K562 (cell line): ENCODE measurements around the gene TMEM203. TPM values are rescaled to one million over a fixed set of nuclear protein-coding genes. Genes with fewer than 3 reads are reported as not detected.
A peak's percentile ranks its signal among the peaks of the same experiment; 100 is the strongest.

Experiments used
- ATAC-seq: fragments of 200-7000 bp; cut with Tn5 transposase; 3 replicates; pipeline ENCODE4 v1.9.1; 2020; ENCODE audit warnings: moderate library complexity
- BruUV-seq: library from RNA; stranded (reverse); fragments of 400-500 nt; replicated peaks from 2 replicates; lab custom pipeline; 2021; lab: Mats Ljungman, UMichigan
- CTCF ChIA-PET: fragments of 300-600 bp; formaldehyde crosslinking; extraction: SDS; loops from one replicate; lab custom pipeline; 2021; ENCODE audit warnings: low intra/inter-chr PET ratio; lab: Yijun Ruan, JAX
- POLR2A ChIA-PET: fragments of 300-600, 350-650 bp; sonication (Branson Sonifier 250); formaldehyde crosslinking; extraction: SDS; loops from one replicate; lab custom pipeline; 2021; ENCODE audit warnings: antibody characterized with exemption, inconsistent platforms; lab: Yijun Ruan, JAX
- DNase-seq, 4 experiments: peaks; one replicate each; pipeline versions ENCODE4 v3.0.0 to v3.0.0-alpha.2; 2011 to 2018; ENCODE audit warnings: low spot score in 3 of 4, mixed read lengths in 3 of 4; ENCODE audit errors: extremely low read depth in 1 of 4
- FAIRE-seq: peaks from 2 replicates; lab custom pipeline; 2011; peaks lifted over from hg19 to GRCh38; lab: Jason Lieb, UNC
- H2AFZ ChIP-seq: 2 replicates; pipeline ENCODE4 v1.6.0; 2011; ENCODE audit warnings: low read depth, low read length, control low read depth, inconsistent platforms
- H3K27ac ChIP-seq: fragments of 200-600 bp; 3 replicates; pipeline ENCODE4 v1.8.0; 2011; ENCODE audit warnings: low read depth, mild to moderate bottlenecking, control low read depth, inconsistent platforms, low read length, moderate library complexity, mixed read lengths; ENCODE audit errors: extremely low read depth
- H3K27me3 ChIP-seq, 2 experiments: fragments of 300-600 bp in 1 of 2; 2 replicates in 1 of 2; 3 replicates in 1 of 2; pipeline versions ENCODE4 v1.6.0 to v1.8.0; 2011; ENCODE audit warnings: inconsistent platforms in 2 of 2, low read length in 2 of 2, mild to moderate bottlenecking in 1 of 2, mixed read lengths in 1 of 2, moderate library complexity in 1 of 2; ENCODE audit not compliant: control insufficient read depth in 2 of 2, insufficient read depth in 2 of 2
- H3K36me3 ChIP-seq: fragments of 300-600 bp; 3 replicates; pipeline ENCODE4 v1.8.0; 2011; ENCODE audit warnings: mild to moderate bottlenecking, low read length, inconsistent platforms; ENCODE audit not compliant: control insufficient read depth, insufficient read depth
- H3K4me1 ChIP-seq, 2 experiments: fragments of 200-600 bp in 1 of 2; replicated peaks in 1 of 2; 2 replicates in 1 of 2; 3 replicates in 1 of 2; pipeline versions ENCODE4 v1.5.1 to v1.8.0; 2011; ENCODE audit warnings: inconsistent platforms in 2 of 2, low read length in 2 of 2, mild to moderate bottlenecking in 1 of 2, mixed read lengths in 1 of 2, moderate library complexity in 1 of 2; ENCODE audit not compliant: control insufficient read depth in 2 of 2, insufficient read depth in 2 of 2
- H3K4me2 ChIP-seq: 2 replicates; pipeline ENCODE4 v1.6.1; 2011; ENCODE audit warnings: low read length, control low read depth, inconsistent platforms, mixed read lengths; ENCODE audit not compliant: insufficient read depth
- H3K4me3 ChIP-seq: fragments of 200-600 bp; sonication (generic), shearing (Covaris generic); 2 replicates; pipeline ENCODE4 v1.5.1; 2016; ENCODE audit warnings: control low read depth, inconsistent platforms
- H3K79me2 ChIP-seq: fragments of 200-600 bp; 3 replicates; pipeline ENCODE4 v1.8.0; 2011; ENCODE audit warnings: low read length, inconsistent platforms; ENCODE audit not compliant: control insufficient read depth, insufficient read depth
- H3K9ac ChIP-seq, 2 experiments: 2 replicates each; pipeline versions ENCODE4 v1.6.0 to v1.6.1; 2011; ENCODE audit warnings: low read depth in 2 of 2, low read length in 2 of 2, control low read depth in 1 of 2, inconsistent platforms in 1 of 2, mild to moderate bottlenecking in 1 of 2, mixed read lengths in 1 of 2; ENCODE audit not compliant: insufficient read depth in 1 of 2
- H3K9me1 ChIP-seq: one replicate; pipeline ENCODE4 v1.6.0; 2011; ENCODE audit warnings: inconsistent platforms, mild to moderate bottlenecking, low read length, moderate library complexity; ENCODE audit not compliant: control insufficient read depth, insufficient read depth
- H3K9me3 ChIP-seq: replicated peaks from 2 replicates; pipeline ENCODE4 v1.5.1; 2011; ENCODE audit warnings: low read depth, low read length, inconsistent platforms; ENCODE audit not compliant: control insufficient read depth, insufficient read depth
- H4K20me1 ChIP-seq: replicated peaks from 2 replicates; pipeline ENCODE4 v1.6.1; 2011; ENCODE audit warnings: low read length, inconsistent platforms, mixed read lengths; ENCODE audit not compliant: control insufficient read depth, insufficient read depth
- ELF2 ChIP-seq: fragments of 250-450 bp; sonication (Bioruptor Pico); IDR thresholded peaks from 2 replicates; pipeline ENCODE4 v1.5.0; 2021; ENCODE audit warnings: mild to moderate bottlenecking
- MAFF ChIP-seq: IDR thresholded peaks from 2 replicates; pipeline ENCODE4 v1.6.1; 2012; ENCODE audit warnings: low read length, improper control_type of control experiment
- MAFK ChIP-seq: IDR thresholded peaks from 2 replicates; pipeline ENCODE4 v1.6.1; 2011; ENCODE audit warnings: low read length, improper control_type of control experiment
- NFE2 ChIP-seq: IDR thresholded peaks from 2 replicates; pipeline ENCODE4 v1.6.1; 2014; ENCODE audit warnings: antibody characterized with exemption, low read depth
- SMAD3 ChIP-seq: fragments of 450-650 bp; formaldehyde crosslinking; conservative IDR thresholded peaks from 2 replicates; pipeline ENCODE4 v1.4.0; 2020; ENCODE audit warnings: mild to moderate bottlenecking
- ZNF133 ChIP-seq: fragments of 250-450 bp; sonication (Bioruptor Pico); IDR thresholded peaks from 2 replicates; pipeline ENCODE4 v1.4.0; 2020; ENCODE audit warnings: mild to moderate bottlenecking
- ZNF395 ChIP-seq: fragments of 200-800 bp; sonication (Bioruptor generic); IDR thresholded peaks from 2 replicates; pipeline ENCODE4 v1.6.1; 2017; ENCODE audit warnings: missing genetic modification characterization, missing compliant biosample characterization
- WGBS: fragments of 100-300 bp; shearing (Covaris generic); methylation state at CpG from one replicate; pipeline ENCODE4 v1.1.6; 2016; ENCODE audit warnings: low coverage, mixed read lengths; ENCODE audit not compliant: insufficient coverage; ENCODE audit errors: missing lambda C conversion rate; 5-methylcytosine and 5-hydroxymethylcytosine counted together
- in situ Hi-C: fragments of 300-500 bp; cut with MboI; formaldehyde crosslinking; loops from 4 replicates; pipeline ENCODE4 v1.15.0; 2018; ENCODE audit warnings: inconsistent platforms, mixed read lengths
- intact Hi-C: fragments of 100-400 bp; cut with micrococcal nuclease; formaldehyde crosslinking; loops from 2 replicates; pipeline ENCODE4 v1.14.2; 2022
- polyA plus RNA-seq, 8 experiments: library from polyadenylated mRNA; depleted of rRNA in 4 of 8; stranded (reverse) in 5 of 8; unstranded in 3 of 8; fragments of >200 nt; fragmentation: Nextera tagmentation in 2 of 8; fragmentation: Illumina TruSeq in 1 of 8; extraction: Ambion mirVana in 2 of 8; extraction: Trizol in 1 of 8; gene quantifications; 2 replicates each; pipeline versions ENCODE4 v1.2.1 to v1.2.3, GENCODE V29; 2011 to 2014; ENCODE audit warnings: inconsistent platforms in 1 of 8, missing spikeins in 1 of 8
- total RNA-seq, 7 experiments: library from RNA; depleted of rRNA in 6 of 7; stranded (reverse); fragments of >200 nt in 6 of 7; fragmentation: Illumina TruSeq in 2 of 7; extraction: Trizol in 2 of 7; gene quantifications; 2 replicates each; pipeline versions ENCODE4 v1.2.1 to v1.2.3, GENCODE V29; 2011 to 2021; ENCODE audit warnings: low replicate concordance in 1 of 7
- TF ChIP-seq, protein P1 (sequence below), 2 experiments: fragments of 450-650 bp; IDR thresholded peaks; 2 replicates each; pipeline ENCODE4 v1.6.1; 2016; ENCODE audit warnings: mild to moderate bottlenecking in 2 of 2, borderline replicate concordance in 1 of 2, low read depth in 1 of 2, moderate library complexity in 1 of 2
- TF ChIP-seq, protein P2 (sequence below), 2 experiments: fragments of 450-650 bp in 1 of 2; sonication (generic) in 1 of 2; formaldehyde crosslinking in 1 of 2; IDR thresholded peaks in 1 of 2; conservative IDR thresholded peaks in 1 of 2; 2 replicates each; pipeline versions ENCODE4 v1.6.1 to v1.8.1; 2016 to 2023; ENCODE audit warnings: mild to moderate bottlenecking in 2 of 2, moderate library complexity in 2 of 2, inconsistent platforms in 1 of 2, missing genetic modification reagents in 1 of 2

TMEM203 gene
- total and polyA plus RNA-seq, 9 of the 15 experiments (the other 6 are each of a cell fraction or from before 2014, with no cell fraction given) = 8.8 to 59.5 (median 37.6) TPM

- Histone ChIP-seq H3K27ac (no peak overlapping the region), H4K20me1 (0 out of 2 replicates have a peak, but pooled peaks cover 8% of the 10 kb centered on the region), H3K4me1 (peaks cover 18 to 84% of the 10 kb centered on the region in 2 experiments; a peak in 4 of 5 replicates), H3K4me3 (no peak overlapping the region), H3K4me2 (no peak overlapping the region), H3K27me3 (peaks cover 0 to 2% of the 10 kb centered on the region in 2 experiments; a peak in 2 of 5 replicates), H3K9ac (peak overlapping the region in 1 of 2 experiments; percentile 79; a peak in 2 of 4 replicates), H3K79me2 (no peaks in the 10 kb centered on the region), H3K9me1 (no peaks in the 10 kb centered on the region), H3K36me3 (no peaks in the 10 kb centered on the region), H2AFZ (no peak overlapping the region), H3K9me3 (no peaks in the 10 kb centered on the region)
- no peak for ATAC-seq
- FAIRE-seq = peak; percentile 15
- DNase-seq = no peak
- no TSS peak for BruUV-seq
- ChIA-PET CTCF (no interaction called here), POLR2A (interaction anchor here (1.1 kb wide), 1 partner anchor 30 kb away, joined by 4 read pairs; no protein-coding TSS in a partner anchor)
- intact Hi-C loops (no loop called here), in situ Hi-C loops (no loop called here)
- 12% methylated on average over 13 of the region's 14 CpGs for WGBS
- TF ChIP-seq, protein P1, sequence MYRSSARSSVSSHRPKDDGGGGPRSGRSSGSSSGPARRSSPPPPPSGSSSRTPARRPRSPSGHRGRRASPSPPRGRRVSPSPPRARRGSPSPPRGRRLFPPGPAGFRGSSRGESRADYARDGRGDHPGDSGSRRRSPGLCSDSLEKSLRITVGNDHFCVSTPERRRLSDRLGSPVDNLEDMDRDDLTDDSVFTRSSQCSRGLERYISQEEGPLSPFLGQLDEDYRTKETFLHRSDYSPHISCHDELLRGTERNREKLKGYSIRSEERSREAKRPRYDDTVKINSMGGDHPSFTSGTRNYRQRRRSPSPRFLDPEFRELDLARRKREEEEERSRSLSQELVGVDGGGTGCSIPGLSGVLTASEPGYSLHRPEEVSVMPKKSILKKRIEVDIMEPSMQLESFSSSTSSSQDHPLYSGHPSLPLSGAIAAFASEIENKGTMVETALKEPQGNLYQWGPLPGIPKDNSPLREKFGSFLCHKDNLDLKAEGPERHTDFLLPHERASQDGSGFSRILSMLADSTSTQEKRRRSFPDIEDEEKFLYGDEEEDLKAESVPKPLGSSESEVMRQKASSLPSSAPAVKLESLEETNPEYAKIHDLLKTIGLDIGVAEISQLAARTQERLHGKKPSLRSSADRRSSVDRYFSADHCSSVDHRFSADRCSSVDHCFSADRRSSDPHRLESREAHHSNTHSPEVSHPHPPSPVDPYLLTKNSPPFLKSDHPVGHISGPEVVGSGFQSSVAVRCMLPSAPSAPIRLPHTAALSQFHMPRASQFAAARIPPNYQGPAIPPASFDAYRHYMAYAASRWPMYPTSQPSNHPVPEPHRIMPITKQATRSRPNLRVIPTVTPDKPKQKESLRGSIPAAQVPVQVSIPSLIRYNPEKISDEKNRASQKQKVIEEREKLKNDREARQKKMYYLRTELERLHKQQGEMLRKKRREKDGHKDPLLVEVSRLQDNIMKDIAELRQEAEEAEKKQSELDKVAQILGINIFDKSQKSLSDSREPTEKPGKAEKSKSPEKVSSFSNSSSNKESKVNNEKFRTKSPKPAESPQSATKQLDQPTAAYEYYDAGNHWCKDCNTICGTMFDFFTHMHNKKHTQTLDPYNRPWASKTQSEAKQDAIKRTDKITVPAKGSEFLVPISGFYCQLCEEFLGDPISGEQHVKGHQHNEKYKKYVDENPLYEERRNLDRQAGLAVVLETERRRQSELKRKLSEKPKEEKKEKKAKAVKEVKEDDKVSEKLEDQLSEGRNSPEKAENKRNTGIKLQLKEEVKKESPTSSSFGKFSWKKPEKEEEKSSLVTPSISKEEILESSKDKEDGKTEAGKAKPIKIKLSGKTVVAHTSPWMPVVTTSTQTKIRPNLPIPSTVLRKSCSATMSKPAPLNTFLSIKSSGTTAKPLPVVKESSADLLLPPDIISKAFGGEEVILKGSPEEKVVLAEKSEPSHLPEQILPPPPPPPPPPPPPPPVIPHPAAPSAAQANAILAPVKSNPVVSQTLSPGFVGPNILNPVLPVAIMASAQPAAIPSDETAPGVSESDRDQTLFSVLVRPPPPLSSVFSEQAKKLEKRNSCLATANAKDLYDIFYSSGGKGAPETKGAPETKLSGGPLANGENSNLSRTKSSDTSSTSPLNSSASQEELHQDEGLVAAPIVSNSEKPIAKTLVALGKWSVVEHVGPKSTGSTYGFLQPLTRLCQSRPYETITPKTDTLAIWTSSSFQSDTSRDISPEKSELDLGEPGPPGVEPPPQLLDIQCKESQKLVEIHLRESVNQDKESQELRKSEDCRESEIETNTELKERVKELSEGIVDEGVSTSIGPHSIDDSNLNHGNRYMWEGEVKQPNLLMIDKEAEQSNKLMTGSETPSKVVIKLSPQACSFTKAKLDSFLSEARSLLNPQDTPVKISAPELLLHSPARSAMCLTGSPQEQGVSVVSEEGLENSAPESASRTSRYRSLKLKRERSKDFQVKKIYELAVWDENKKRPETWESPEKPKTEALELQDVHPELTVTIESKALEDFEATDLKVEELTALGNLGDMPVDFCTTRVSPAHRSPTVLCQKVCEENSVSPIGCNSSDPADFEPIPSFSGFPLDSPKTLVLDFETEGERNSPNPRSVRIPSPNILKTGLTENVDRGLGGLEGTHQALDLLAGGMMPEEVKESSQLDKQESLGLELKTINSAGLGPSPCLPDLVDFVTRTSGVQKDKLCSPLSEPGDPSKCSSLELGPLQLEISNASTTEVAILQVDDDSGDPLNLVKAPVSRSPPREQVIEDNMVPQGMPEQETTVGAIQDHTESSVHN (IDR thresholded peaks at IDR 0.05; ENCODE audit: borderline replicate concordance in 1 of 2, low read depth in 1 of 2) = no peak
- TF ChIP-seq, protein P2, sequence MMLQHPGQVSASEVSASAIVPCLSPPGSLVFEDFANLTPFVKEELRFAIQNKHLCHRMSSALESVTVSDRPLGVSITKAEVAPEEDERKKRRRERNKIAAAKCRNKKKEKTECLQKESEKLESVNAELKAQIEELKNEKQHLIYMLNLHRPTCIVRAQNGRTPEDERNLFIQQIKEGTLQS (IDR thresholded peaks at IDR 0.05) = no peak
- TF ChIP-seq, protein P2 (CRISPR knock-in tag; conservative IDR thresholded peaks at IDR 0.05) = no peak
- no peak for TF ChIP-seq MAFF
- no peak for TF ChIP-seq ELF2 (CRISPR knock-in tag)
- no peak for TF ChIP-seq SMAD3 (CRISPR knock-in tag)
- no peak for TF ChIP-seq MAFK
- no peak for TF ChIP-seq ZNF133
- TF ChIP-seq ZNF395 (CRISPR knock-in tag) = no peak
- TF ChIP-seq NFE2 = no peak
Observed at GRCh38 chr9:137159105-137160053, 46.1 kb downstream of the TMEM203 start.
